HG03045 (cell line): ENCODE data around the gene MMP15.

ENCODE experiments used
- ATAC-seq: cut with Tn5 transposase; IDR thresholded peaks from one replicate; pipeline ENCODE4 v1.9.1; 2021; ENCODE audit warnings: mild to moderate bottlenecking, moderate library complexity; ENCODE audit not compliant: unreplicated experiment

The MMP15 gene

GRCh38 chr16:58018803-58019202 lies 6.8 kb upstream of the MMP15 start:
- no peak for ATAC-seq

- ATAC-seq: no peak
These were observed 5.6 kb upstream of the MMP15 start for GRCh38 chr16:58019866-58020538.

DNA sequence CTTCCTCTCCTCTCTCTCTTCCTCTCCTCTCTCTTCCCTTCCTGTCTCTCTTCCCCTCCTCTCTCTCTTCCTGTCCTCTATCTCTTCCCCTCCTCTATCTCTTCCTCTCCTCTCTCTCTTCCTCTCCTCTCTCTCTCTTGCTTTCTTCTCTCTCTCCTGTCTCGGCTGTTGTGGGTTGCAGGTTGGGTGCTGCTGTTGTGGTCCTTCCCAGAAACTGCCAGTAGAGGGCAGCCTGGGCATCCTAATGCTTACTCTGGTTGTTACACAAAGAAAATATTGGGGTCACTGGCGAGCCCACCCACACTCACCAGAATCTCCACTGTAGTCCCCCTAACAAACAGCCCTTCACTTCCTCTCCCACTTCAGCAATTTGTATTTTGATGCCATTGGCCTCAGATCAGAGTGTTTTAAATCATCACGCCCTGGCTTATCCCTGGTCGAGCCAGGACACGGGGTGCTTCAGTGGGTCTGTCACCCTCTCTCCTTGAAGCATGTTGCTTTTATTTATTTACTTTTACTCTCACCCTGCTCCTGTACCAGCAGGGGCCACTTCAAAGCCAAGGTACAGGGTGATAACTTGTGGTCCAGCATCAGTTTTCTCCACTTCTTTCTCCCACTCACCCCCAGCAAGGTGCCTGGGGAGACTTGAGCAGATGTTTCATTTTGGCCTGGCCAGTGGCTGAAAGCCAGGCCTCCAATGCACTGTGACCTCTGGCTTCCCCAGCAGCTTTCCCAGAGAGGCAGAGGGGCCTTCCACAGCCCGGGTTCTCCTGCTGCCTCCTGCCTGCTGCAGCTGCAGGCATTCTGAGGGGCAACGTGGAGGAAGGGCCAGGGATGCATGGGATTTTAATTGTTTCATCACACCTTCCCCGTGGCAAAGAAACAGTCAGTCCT lies 4.7 kb upstream of the MMP15 start:
- ATAC-seq: no peak

DNA sequence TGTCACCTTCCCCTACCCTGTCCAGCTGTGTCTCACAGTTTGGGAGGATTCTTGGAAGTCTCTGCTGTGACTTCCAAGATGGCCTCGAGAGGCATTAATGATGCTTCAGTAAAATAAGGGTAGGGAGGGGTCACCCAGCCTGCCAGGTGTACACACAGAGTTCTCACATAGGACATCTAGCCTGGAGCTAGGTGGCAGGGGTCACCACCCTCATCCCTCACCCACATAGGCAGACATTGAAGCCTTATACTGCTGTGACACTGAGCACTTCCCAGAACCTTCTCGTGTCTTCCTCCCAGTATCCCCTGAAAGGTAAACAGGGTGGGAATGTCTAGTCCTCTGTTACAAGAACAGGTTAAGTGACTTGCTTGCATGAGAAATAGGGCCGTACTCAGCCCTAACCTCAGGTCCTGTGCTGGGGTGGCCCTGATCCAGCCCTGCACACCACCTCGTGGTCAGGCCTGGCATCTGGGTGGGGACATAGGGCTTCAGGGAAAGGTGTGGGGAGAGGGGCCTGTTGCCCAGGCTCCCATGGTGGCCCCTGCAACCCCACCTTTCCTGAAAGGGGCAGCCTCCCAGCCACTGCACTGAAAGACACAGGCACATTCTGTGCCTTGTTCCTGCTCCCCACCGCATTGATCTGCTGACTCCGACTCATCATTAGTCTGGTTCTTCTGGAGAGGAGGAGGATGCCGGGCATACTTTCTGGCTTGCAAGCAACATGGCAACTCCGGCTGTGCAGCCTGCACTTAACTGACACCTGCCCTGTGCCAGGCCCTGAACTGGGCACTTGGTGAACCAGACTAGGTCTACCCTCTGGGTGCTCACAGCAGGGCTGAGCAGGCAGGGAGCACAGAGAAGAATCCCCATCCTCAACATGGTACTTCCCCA lies 3.6 kb upstream of the MMP15 start:
- ATAC-seq: no peak

DNA sequence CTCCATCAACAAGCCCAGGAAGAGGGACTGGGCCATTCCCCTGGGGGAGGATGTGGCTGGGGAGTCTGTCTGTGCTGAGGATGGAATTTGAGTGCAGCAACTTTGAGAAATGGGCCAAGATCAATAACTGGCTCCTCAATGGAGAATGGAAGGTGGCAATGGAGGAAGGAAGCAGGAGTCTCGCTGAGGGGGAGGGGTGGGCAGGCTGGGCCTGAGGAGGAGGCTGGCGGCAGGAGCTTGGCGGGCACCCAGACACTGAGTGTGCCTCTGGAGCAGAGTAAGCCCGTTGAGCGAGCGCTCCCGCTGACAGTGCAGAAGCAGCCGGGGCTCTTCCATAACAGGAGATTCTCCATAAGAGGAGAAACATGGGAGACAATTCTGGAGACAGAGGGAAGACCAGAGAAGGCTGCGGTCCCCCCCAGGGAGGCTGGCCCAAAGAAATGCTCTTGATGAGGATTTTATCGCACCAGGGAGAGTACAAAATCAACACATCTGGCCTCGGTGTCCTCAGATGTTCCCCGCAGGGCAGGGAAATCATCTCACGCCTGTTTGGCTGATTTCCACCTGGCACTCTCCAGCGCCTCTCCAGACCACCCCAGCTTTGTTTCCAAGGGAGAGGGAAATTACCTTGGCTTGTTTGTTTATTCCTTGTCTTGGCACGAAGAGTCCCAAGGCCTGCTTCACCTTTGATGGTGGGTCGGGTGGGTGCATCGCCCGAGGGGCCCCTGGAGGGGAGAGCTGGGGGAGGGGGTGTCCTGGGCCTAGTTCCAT lies 2.8 kb upstream of the MMP15 start:
- no peak for ATAC-seq

DNA sequence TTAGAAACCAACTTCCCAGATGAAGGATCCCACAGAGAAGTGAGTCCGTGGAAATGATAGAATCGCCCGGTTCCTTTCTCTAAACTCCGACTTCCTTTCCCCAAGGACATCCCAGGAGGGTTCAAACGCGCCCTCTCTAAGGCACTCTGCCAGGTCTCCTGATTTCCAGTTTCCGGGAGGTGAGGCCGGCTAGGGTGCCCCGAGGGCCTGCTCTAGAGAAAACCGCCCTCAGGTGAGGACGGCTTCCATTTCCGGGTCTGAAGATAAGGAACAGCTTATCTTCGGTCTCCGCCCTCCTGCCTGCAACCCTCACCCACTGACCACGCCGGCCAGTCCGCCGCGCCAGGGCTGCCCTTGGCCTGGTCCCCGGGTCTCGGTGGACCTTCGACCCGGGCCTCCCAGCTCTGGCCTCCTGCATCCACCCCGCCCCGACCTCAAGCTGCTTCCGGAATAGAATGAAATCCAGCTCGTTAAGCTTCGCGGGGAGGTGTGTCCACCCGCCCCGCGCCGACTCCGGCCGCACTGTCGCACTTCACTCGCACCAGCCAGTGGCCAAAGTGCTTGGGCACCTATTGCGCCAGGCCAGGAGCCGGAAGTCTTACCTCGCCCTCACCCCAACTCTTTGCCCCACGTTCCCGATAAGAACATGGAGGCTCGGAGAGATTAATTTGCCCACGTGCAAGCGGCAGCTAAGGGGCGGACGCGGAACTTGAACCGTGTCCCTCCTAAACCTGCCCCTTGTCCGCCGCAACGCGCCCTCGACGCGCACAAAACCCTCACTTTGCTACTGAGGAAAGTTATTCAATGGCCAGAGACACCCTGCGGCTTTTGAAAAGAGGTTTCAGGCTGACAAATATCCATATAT lies 836 bp upstream of the MMP15 start:
- ATAC-seq: no peak

DNA sequence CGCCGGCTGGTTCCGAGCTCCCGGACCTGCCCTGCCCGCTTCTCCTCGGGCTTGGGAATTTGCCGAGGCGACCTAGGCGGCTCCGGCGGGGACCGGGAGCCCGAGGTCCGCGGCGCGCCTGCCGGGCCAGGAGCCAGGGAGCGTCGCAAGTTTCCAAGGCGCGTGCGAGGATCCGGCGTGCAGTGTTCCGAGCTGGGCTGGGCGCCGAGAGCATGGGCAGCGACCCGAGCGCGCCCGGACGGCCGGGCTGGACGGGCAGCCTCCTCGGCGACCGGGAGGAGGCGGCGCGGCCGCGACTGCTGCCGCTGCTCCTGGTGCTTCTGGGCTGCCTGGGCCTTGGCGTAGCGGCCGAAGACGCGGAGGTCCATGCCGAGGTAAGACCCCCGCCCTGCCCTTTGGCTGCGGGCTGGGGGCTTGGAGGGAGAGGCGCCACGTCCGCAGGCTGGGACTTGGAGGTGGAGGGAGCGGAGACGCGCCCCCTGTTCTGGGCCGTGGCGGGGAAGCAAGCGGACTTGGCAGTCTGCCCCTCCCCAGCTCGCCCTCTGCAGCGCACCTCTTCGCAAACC lies 668 bp downstream of the MMP15 start:
- ATAC-seq: no peak

DNA sequence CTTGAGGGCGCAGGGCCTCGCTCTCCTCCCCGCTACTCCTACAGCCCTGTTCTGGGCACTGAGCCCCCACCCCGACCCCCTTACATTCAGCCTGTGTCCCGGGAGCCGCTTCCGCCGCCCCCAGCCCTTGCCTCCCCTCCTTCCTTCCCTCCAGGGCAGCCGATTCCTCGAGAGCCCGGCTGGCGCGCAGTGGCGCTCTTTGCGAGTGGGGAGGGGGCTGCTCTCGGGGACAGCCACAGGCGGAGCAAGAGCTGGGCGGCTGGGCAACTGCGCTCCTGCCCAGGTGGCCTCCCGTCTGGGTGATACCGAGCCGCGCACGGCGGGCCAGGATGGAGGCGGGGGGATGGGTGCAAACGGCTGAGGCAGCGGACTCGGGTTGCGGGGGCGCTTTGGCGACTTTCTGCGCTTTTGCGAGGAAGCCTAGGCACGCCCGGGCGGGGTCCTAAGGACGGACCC lies 1.2 kb downstream of the MMP15 start:
- no peak for ATAC-seq

DNA sequence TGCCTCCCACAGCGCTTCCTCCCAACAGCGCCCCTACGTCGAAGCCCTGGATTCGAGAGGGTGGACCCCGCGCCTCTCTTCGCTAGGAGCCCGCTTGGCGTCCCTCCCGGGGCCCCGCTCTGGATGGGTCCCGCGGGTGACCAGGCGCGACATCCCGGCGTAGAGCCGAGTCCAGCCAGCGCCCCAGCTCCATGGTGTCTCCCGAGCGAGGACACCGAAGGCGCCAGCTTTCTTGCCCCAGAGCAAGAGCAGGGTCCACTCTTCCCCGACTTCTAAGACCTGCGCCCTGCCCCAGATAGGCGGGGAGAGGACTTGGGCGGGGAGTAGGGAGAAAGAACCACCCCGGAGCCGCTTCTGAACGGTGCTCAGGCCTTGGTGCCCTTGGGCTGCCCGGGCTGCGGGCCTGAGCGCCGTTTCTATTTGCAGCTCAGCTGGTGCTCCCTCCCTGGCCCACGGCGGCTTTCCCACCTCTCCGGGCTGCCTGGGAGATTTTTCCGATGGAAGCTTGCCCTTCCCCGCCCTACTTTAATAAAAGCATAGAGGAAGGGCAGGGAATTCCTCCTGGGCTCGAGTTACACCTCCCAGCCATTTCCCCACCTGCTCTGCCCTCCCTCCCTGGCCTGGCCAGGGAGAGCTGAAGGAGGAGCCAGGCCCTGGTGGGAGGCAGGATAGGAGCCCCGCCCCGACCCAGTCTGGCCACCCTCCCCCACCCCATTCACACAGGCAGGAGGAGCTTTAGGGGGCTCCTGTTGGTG lies 1.8 kb downstream of the MMP15 start:
- no peak for ATAC-seq

- no peak for ATAC-seq
These were observed 2.4 kb downstream of the MMP15 start for GRCh38 chr16:58027916-58028455.

GRCh38 chr16:58028541-58029070 lies 3.1 kb downstream of the MMP15 start:
- no peak for ATAC-seq

DNA sequence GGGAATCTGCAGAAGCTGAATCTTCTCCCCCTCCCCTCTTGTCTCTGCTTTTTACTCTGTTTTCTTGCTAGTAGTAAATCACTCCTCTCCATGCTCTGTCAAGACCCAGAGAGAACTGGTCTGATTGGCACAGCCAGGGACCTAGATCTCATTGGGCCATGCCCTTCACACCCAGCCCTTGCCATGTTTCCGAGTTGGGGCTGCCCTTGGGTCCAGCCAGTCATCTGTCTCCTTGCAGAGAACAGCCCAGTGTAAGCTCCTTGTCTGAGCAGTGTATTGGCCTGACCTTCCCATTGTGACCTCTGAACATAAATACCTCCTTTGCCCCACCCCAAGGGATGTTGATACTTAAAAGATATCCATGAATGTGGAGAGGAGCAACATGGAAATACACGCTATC lies 3.9 kb downstream of the MMP15 start:
- ATAC-seq: no peak

GRCh38 chr16:58030136-58030840 lies 4.7 kb downstream of the MMP15 start:
- ATAC-seq: no peak

- no peak for ATAC-seq
These were observed 5.7 kb downstream of the MMP15 start for GRCh38 chr16:58031016-58031800.

GRCh38 chr16:58032710-58033293 lies 7.2 kb downstream of the MMP15 start:
- ATAC-seq: no peak

DNA sequence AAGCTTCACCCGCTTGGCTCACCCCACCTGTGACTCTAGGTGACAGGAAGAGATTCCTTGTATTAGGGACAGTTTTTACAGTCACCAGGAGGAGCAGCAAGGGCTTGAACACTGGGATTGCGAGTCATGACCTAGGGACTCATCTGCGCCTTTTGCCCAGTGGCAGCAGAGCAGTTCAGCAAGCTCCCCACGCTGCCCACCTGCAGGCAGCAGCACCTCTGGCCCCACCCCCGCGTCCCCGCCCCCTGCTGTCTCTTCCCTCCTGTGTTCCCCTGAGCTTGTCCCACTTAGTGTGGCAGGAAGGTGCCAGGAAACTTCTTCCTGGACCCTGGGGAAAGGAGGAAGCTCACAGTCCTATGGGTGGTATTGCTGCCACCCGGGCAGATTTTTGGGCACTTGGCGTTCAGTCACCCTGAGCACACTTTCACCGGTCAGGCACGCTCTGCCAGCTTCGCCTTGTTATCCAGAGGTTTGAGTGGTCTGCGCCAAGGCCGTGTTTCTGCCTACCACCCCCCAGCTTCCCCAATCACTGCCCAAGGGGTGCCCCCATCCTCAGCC lies 8.7 kb downstream of the MMP15 start:
- no peak for ATAC-seq
